Natural killer cell (primary cell): ENCODE measurements around the gene CENPB. TPM values are rescaled to one million over a fixed set of nuclear protein-coding genes. Genes with fewer than 3 reads are reported as not detected.

Experiments used
- ATAC-seq, 3 donors: fragments of 150-1000 bp in 2 of 3; fragments of 200-7000 bp in 1 of 3; cut with Tn5 transposase; 1 replicate in 1 of 3; 2 replicates in 2 of 3; pipeline ENCODE4 v1.10.0; 2021; ENCODE audit warnings: mild to moderate bottlenecking in 2 of 3, moderate library complexity in 2 of 3
- DNase-seq, 2 donors: peaks; one replicate each; pipeline versions ENCODE4 v3.0.0 to v3.0.0-alpha.2; 2013 to 2021; ENCODE audit warnings: mixed read lengths in 1 of 2
- H3K27ac ChIP-seq: one replicate; pipeline ENCODE4 v1.5.1; 2013; ENCODE audit warnings: mild to moderate bottlenecking, low read length
- H3K27me3 ChIP-seq: one replicate; pipeline ENCODE4 v1.6.1; 2013; ENCODE audit warnings: low read length; ENCODE audit not compliant: control insufficient read depth, insufficient read depth
- H3K36me3 ChIP-seq: one replicate; pipeline ENCODE4 v1.6.1; 2013; ENCODE audit warnings: low read length; ENCODE audit not compliant: control insufficient read depth, insufficient read depth
- H3K4me1 ChIP-seq: one replicate; pipeline ENCODE4 v1.6.1; 2013; ENCODE audit warnings: low read length; ENCODE audit not compliant: control insufficient read depth, insufficient read depth
- H3K4me3 ChIP-seq: one replicate; pipeline ENCODE4 v1.5.1; 2013; ENCODE audit warnings: low read length
- H3K9me3 ChIP-seq: one replicate; pipeline ENCODE4 v1.6.1; 2013; ENCODE audit warnings: low read length; ENCODE audit not compliant: control insufficient read depth, insufficient read depth
- H3K27ac Mint-ChIP-seq, 2 donors: one replicate each; pipeline ENCODE4 v1.8.0; 2022; ENCODE audit warnings: mild to moderate bottlenecking in 2 of 2, mixed read lengths in 2 of 2, moderate library complexity in 1 of 2
- H3K27me3 Mint-ChIP-seq, 2 donors: one replicate each; pipeline ENCODE4 v1.8.0; 2022; ENCODE audit warnings: low read depth in 2 of 2, mixed read lengths in 2 of 2
- H3K36me3 Mint-ChIP-seq: one replicate; pipeline ENCODE4 v1.8.0; 2022; ENCODE audit warnings: mixed read lengths
- H3K4me1 Mint-ChIP-seq, 2 donors: one replicate each; pipeline ENCODE4 v1.8.0; 2022; ENCODE audit warnings: mixed read lengths in 2 of 2
- H3K4me3 Mint-ChIP-seq: one replicate; pipeline ENCODE4 v1.8.0; 2022; ENCODE audit warnings: mild to moderate bottlenecking, moderate library complexity, mixed read lengths
- H3K9me3 Mint-ChIP-seq, 2 donors: one replicate each; pipeline ENCODE4 v1.8.0; 2022; ENCODE audit warnings: mixed read lengths in 2 of 2
- CTCF ChIP-seq: fragments of 200-600 bp; IDR thresholded peaks from one replicate; pipeline ENCODE4 v1.8.0; 2022; ENCODE audit warnings: antibody characterized with exemption
- WGBS: methylation state at CpG from one replicate; pipeline ENCODE4 v1.1.7; 2013; ENCODE audit warnings: missing lambda C conversion rate; ENCODE audit not compliant: insufficient coverage; 5-methylcytosine and 5-hydroxymethylcytosine counted together
- intact Hi-C: fragments of 100-400 bp; cut with micrococcal nuclease; formaldehyde crosslinking; loops from one replicate; pipeline ENCODE4 v1.14.2; 2022
- total RNA-seq, 4 donors: library from RNA; stranded (reverse); fragments of 120-200 nt in 1 of 4; gene quantifications; one replicate each; pipeline versions ENCODE4 v1.2.3 to v1.2.4, GENCODE V29; 2013 to 2022

CENPB gene
- total RNA-seq, 3 donors from 2014 or later (not counting 1 experiment from before 2014, with no cell fraction given): 46.7 to 62.6 (median 55.4) TPM

GRCh38 chr20:3777381-3777715 lies 9.2 kb downstream of the CENPB start:
- Histone ChIP-seq H3K27me3 (peaks cover 15% of the 10 kb centered on the region), H3K36me3 (no peaks in the 10 kb centered on the region), H3K27ac (no peak overlapping the region), H3K4me1 (peaks cover 32% of the 10 kb centered on the region), H3K4me3 (peak overlapping the region; percentile 35), H3K9me3 (no peaks in the 10 kb centered on the region)
- ATAC-seq (peak; percentile 30 to 54 (median 49)), DNase-seq (peak in 1 of 2 donors; percentile 44)
- H3K27ac Mint-ChIP-seq: peak overlapping the region in 1 of 2 donors; percentile 74
- H3K27me3 Mint-ChIP-seq: no peaks in the 10 kb centered on the region
- WGBS: 8% methylated on average over 16 of the region's 16 CpGs
- no peaks in the 10 kb centered on the region for H3K36me3 Mint-ChIP-seq
- no peaks in the 10 kb centered on the region for H3K9me3 Mint-ChIP-seq
- intact Hi-C loops: no loop called here
- H3K4me3 Mint-ChIP-seq: peak overlapping the region; percentile 85
- peaks cover 26 to 48% of the 10 kb centered on the region in 2 donors for H3K4me1 Mint-ChIP-seq
- TF ChIP-seq CTCF: no peak

DNA sequence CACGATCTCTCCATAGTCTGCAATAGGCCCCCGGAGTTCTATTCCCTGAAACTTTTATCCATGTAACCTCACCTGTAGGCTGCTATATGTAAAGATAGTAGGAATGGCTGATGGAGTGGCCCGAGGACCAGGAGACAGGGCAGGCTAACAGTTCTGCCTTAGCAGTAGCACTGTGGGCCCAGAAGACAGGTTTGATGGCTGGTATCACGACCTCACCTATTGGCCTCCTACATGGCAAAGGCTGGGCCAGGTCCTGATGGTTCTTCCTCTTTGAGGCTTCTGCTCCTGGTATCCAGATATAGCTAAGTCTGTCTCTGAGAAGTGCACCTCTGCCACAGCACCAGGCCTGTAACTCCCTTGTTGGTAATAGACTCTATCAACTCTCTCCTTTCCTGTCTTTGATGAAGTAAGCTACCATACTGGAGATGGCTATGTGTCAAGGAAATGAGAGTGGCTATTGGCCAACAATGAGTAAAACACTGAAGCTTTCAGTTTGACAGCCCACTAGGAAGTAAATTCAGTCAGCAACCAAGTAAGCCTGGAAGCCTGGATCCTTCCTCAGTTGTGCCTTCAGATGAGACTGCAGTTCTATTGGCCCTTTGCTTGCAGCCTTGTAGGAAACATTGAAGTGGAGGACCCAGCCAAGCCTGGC lies 11.0 kb downstream of the CENPB start:
- intact Hi-C loops: no loop called here
- Mint-ChIP-seq H3K4me3 (peak overlapping the region; percentile 85), H3K36me3 (no peaks in the 10 kb centered on the region), H3K27me3 (no peaks in the 10 kb centered on the region), H3K27ac (no peak overlapping the region), H3K4me1 (peaks cover 12 to 31% of the 10 kb centered on the region in 2 donors), H3K9me3 (no peaks in the 10 kb centered on the region)
- ATAC-seq (no peak), DNase-seq (no peak)
- H3K9me3 ChIP-seq: no peaks in the 10 kb centered on the region
- TF ChIP-seq CTCF: no peak
- peaks cover 22% of the 10 kb centered on the region for H3K4me1 ChIP-seq
- H3K36me3 ChIP-seq: no peaks in the 10 kb centered on the region
- whole genome bisulfite sequencing: 93% methylated on average over 2 of the region's 4 CpGs
- no peak overlapping the region for H3K4me3 ChIP-seq
- peaks cover 15% of the 10 kb centered on the region for H3K27me3 ChIP-seq
- H3K27ac ChIP-seq: no peak overlapping the region

DNA sequence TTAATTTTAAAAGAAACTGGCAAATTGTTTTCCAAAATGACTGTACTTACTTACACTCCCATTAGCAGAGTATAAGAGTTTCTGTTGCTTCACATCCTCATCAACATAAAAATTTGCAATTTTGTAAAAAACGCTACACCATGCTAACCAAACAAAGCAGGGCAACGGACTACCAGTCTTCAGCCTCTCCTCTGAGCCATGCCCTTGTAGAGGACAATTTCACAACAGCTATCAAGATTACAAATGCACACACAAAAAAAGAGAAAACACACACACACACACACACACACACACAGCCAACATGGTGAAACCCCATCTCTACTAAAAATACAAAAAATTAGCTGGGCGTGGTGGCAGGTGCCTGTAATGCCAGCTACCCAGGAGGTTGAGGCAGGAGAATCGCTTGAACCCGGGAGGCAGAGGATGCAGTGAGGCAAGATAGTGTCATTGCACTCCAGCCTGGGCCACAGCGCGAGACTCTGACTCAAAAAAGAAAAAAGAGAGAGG lies 14.9 kb downstream of the CENPB start:
- no peaks in the 10 kb centered on the region for H3K36me3 Mint-ChIP-seq
- Histone ChIP-seq H3K27ac (no peak overlapping the region), H3K36me3 (no peaks in the 10 kb centered on the region), H3K4me1 (peaks cover 20% of the 10 kb centered on the region), H3K4me3 (no peak overlapping the region), H3K27me3 (no peaks in the 10 kb centered on the region), H3K9me3 (no peaks in the 10 kb centered on the region)
- peaks cover 5 to 17% of the 10 kb centered on the region in 2 donors for H3K4me1 Mint-ChIP-seq
- DNase-seq (no peak), ATAC-seq (no peak)
- no peaks in the 10 kb centered on the region for H3K27me3 Mint-ChIP-seq
- intact Hi-C loops: no loop called here
- H3K4me3 Mint-ChIP-seq: no peak overlapping the region
- H3K27ac Mint-ChIP-seq: no peak overlapping the region
- no peaks in the 10 kb centered on the region for H3K9me3 Mint-ChIP-seq
- 77% methylated on average over 7 of the region's 7 CpGs for WGBS
- no peak for TF ChIP-seq CTCF
